Naive B cell (primary cell): Measurements from ENCODE around the gene HARS1. TPM values are rescaled to one million over a fixed set of nuclear protein-coding genes. Genes with fewer than 3 reads are reported as not detected.
A peak's percentile ranks its signal among the peaks of the same experiment; 100 is the strongest.
"Not testable (repeated sequence)": the region's sequence is repeated elsewhere in the genome, so short reads cannot be mapped to it uniquely, and the experiment has no call there.

Source experiments
- ATAC-seq, 2 donors: fragments of 150-1000 bp; cut with Tn5 transposase; 2 replicates each; pipeline ENCODE4 v1.10.0; 2021; ENCODE audit warnings: low read depth in 2 of 2, mild to moderate bottlenecking in 2 of 2, moderate library complexity in 2 of 2
- DNase-seq: peaks from one replicate; pipeline ENCODE4 v3.0.0; 2022
- H3K27ac Mint-ChIP-seq, 6 donors: one replicate each; pipeline ENCODE4 v1.8.0; 2020 to 2022; ENCODE audit warnings: mild to moderate bottlenecking in 6 of 6, mixed read lengths in 6 of 6, moderate library complexity in 5 of 6, inconsistent platforms in 2 of 6
- H3K27me3 Mint-ChIP-seq, 3 donors: one replicate each; pipeline ENCODE4 v1.8.0; 2021 to 2022; ENCODE audit warnings: mixed read lengths in 3 of 3, mild to moderate bottlenecking in 1 of 3
- H3K36me3 Mint-ChIP-seq, 2 donors: one replicate each; pipeline ENCODE4 v1.8.0; 2020 to 2022; ENCODE audit warnings: mixed read lengths in 2 of 2, inconsistent platforms in 1 of 2, mild to moderate bottlenecking in 1 of 2
- H3K4me1 Mint-ChIP-seq, 3 donors: one replicate each; pipeline ENCODE4 v1.8.0; 2020 to 2022; ENCODE audit warnings: mixed read lengths in 3 of 3, inconsistent platforms in 1 of 3, mild to moderate bottlenecking in 1 of 3, moderate library complexity in 1 of 3
- H3K4me3 Mint-ChIP-seq, 8 donors: one replicate each; pipeline ENCODE4 v1.8.0; 2020 to 2022; ENCODE audit warnings: mild to moderate bottlenecking in 8 of 8, mixed read lengths in 8 of 8, moderate library complexity in 8 of 8, inconsistent platforms in 2 of 8
- H3K9me3 Mint-ChIP-seq, 7 donors: one replicate each; pipeline ENCODE4 v1.8.0; 2020 to 2022; ENCODE audit warnings: mixed read lengths in 7 of 7, mild to moderate bottlenecking in 5 of 7, inconsistent platforms in 2 of 7, moderate library complexity in 1 of 7
- polyA plus RNA-seq, 6 donors: library from polyadenylated mRNA; unstranded; fragments of 300-500 nt; fragmentation: Illumina TruSeq; gene quantifications; one replicate each; pipeline ENCODE4 v1.2.3, GENCODE V29; 2021; ENCODE audit warnings: low read depth in 6 of 6

Gene HARS1, protein sequence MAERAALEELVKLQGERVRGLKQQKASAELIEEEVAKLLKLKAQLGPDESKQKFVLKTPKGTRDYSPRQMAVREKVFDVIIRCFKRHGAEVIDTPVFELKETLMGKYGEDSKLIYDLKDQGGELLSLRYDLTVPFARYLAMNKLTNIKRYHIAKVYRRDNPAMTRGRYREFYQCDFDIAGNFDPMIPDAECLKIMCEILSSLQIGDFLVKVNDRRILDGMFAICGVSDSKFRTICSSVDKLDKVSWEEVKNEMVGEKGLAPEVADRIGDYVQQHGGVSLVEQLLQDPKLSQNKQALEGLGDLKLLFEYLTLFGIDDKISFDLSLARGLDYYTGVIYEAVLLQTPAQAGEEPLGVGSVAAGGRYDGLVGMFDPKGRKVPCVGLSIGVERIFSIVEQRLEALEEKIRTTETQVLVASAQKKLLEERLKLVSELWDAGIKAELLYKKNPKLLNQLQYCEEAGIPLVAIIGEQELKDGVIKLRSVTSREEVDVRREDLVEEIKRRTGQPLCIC
- 10 to 100 TPM; 37.6 to 73.5 (median 40.3) TPM for polyA plus RNA-seq

DNA sequence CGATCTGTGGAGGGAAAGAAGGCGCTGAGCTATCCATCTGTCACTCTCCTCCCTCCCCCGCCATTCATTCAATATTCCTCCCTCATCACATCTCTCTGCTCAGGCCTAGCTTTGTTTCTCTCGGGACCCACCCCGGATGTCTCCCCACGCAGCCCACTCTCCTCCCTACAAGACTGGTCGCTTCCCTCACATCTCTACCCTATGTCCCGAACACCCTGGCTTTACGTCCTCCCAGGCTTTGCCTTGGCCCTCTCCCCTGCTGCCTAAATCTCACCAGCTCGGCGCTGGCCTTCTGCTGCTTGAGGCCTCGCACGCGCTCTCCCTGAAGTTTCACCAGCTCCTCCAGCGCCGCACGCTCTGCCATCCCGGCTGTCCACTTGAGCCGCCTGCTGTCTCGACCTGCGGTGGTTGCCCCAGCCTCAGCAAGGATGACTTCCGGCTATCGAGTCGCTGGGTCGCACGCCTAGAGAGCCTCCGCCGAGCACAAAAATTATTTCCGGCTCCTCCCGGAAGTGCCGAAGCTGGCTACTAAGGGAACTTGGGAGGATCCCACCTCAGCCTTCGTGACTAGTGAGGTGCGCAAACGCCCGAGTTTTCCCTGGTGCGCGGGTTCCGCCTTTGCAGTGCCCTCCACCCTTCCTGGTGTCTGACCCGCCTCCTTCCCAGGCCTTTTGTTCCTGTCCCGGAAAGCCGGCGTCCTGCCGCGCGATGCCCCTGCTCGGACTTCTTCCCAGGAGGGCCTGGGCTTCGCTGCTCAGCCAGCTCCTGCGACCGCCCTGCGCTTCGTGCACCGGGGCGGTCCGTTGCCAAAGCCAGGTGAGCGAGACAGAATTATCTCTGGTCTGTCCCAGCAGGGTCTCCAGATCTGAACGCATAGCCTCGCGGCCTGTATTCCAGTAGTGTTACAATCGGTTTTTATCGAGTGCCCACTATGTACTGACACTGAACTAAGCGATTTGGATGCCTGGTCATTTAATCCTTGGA is at the start of gene HARS1, which contains the start of gene HARS2:
Gene HARS1 (minus strand): TSS at position 430 of the 984 bp plus-strand sequence. CDS start 66 bp downstream, at position 364.
Gene HARS2 (plus strand): TSS at position 515 of the 984 bp plus-strand sequence. CDS start 194 bp downstream, at position 709.
- ATAC-seq (peak; percentile 98 to 99), DNase-seq (peak; percentile 78)
- Mint-ChIP-seq H3K27me3 (no peaks in the 10 kb centered on the region), H3K36me3 (peaks cover 10% of the 10 kb centered on the region in 2 donors), H3K4me3 (peak within 1 kb of the TSS; percentile 98 to 100 (median 99)), H3K27ac (peak within 1 kb of the TSS; percentile 97 to 99 (median 99)), H3K4me1 (peaks cover 23 to 49% (median 24%) of the 10 kb centered on the region in 3 donors), H3K9me3 (no peaks in the 10 kb centered on the region)

DNA sequence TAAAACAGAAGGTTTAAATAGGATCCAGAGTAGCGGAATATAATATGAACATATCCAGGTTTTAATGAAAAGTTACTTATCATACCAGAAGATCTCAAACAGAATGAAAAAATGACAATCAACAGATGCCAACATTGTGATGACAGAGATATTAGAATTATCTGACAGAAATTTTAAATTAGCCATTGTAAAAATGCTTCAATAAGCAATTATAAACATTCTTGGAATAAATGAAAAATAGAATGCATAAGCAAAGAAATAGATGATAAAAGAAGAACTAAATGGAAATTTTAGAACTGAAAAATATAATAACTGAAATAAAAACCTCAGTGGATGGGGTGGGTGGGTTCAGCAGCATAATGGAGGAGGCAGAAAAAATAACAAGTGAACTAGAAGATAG is 46.3 kb upstream of the HARS1 start:
- H3K9me3 Mint-ChIP-seq = peaks cover 6 to 43% (median 20%) of the 10 kb centered on the region in 7 donors
- no peak overlapping the region for H3K4me3 Mint-ChIP-seq
- H3K27me3 Mint-ChIP-seq = peaks cover 38 to 52% (median 51%) of the 10 kb centered on the region in 3 donors
- ATAC-seq = no peak
- peaks cover 0 to 23% of the 10 kb centered on the region in 2 donors for H3K36me3 Mint-ChIP-seq
- H3K27ac Mint-ChIP-seq = no peak overlapping the region
- H3K4me1 Mint-ChIP-seq = no peaks in the 10 kb centered on the region
- DNase-seq = no peak

DNA sequence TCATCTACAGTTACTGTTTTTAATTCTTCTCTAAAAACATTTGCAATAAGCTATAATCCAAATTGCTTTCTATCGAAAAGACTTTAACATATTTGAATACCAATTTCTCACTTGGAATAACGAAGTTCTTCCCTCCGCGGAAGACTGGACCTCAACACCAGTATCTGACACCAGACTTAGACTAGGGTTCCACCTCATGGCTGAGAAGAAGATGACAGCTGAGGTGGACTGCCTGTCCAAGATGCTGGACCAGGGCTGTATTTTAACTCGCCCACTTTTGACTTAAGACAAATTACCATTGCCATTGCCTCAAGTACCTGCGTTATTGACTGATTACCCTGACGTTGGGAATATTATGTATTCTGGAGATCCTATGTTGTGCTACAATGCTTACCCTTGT is 43.2 kb upstream of the HARS1 start:
- Mint-ChIP-seq H3K4me3 (no peak overlapping the region), H3K27me3 (peaks cover 32 to 50% (median 42%) of the 10 kb centered on the region in 3 donors), H3K9me3 (peaks cover 0 to 21% (median 10%) of the 10 kb centered on the region in 7 donors), H3K27ac (no peak overlapping the region), H3K4me1 (no peaks in the 10 kb centered on the region), H3K36me3 (peaks cover 0 to 12% of the 10 kb centered on the region in 2 donors)
- no peak for ATAC-seq
- DNase-seq = no peak

DNA sequence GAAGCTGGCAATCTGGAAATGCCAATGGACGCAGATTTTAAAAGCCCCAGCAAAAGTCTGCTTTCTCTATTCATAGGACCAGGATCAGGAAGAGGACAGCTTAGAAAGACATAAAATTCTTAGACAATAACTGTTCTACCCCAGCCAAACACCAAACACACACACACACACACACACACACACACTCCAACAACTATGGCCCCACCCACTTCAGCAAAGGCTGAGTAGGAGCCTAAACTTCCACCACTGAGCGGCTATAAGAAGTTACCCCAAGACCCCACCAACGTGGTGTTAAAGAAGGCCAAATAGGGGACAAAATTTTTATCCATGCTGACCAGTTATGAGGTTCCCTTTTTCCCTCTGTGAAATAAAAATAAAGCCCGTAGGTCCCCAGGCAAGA is 41.9 kb upstream of the HARS1 start:
- DNase-seq (no peak), ATAC-seq (no peak)
- H3K27ac Mint-ChIP-seq = no peak overlapping the region
- peaks cover 0 to 18% (median 10%) of the 10 kb centered on the region in 7 donors for H3K9me3 Mint-ChIP-seq
- H3K4me1 Mint-ChIP-seq = no peaks in the 10 kb centered on the region
- no peak overlapping the region for H3K4me3 Mint-ChIP-seq
- H3K36me3 Mint-ChIP-seq = peaks cover 0 to 12% of the 10 kb centered on the region in 2 donors
- H3K27me3 Mint-ChIP-seq = peaks cover 39 to 58% (median 51%) of the 10 kb centered on the region in 3 donors

DNA sequence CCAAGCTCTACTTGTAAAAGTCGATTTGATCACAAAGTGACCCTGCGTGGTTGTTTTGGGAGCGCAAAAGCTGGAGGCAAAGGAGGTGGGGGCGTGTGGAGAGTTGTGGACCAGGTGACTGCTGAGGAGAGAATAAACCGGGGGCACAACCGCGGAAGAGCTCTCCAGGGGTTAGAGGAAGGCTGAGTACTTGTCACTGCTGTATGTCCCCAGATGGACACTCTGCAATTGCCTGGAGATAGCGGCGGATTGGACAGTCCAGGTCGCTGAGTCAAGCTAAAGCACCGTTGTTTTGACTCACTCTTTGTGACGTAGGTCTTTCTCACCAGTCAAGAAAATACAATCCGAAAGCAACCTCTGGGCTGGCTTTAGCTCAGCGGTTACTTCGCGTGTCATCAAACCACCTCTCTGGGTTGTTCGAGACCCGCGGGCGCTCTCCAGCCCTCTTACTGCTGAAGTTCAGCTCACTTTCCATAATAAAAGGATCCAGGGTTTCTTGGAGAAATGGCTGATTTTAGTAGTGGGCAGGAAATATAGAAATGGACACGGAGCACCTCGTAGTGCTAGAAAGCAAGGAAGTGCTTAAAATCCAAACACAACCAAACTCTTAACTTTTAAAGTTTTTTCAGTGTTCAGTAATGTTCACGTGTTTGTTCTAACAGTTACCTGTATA is 34.8 kb upstream of the HARS1 start:
- H3K9me3 Mint-ChIP-seq = peaks cover 0 to 3% (median 1%) of the 10 kb centered on the region in 7 donors
- ATAC-seq = peak; percentile 59 to 68
- H3K4me3 Mint-ChIP-seq = peak overlapping the region in 6 of 8 donors; percentile 3 to 80 (median 22)
- DNase-seq = peak; percentile 12
- peaks cover 0 to 8% (median 7%) of the 10 kb centered on the region in 3 donors for H3K4me1 Mint-ChIP-seq
- H3K27ac Mint-ChIP-seq = peak overlapping the region in 1 of 6 donors; percentile 84
- peaks cover 4 to 7% of the 10 kb centered on the region in 2 donors for H3K36me3 Mint-ChIP-seq
- peaks cover 32 to 56% (median 39%) of the 10 kb centered on the region in 3 donors for H3K27me3 Mint-ChIP-seq

DNA sequence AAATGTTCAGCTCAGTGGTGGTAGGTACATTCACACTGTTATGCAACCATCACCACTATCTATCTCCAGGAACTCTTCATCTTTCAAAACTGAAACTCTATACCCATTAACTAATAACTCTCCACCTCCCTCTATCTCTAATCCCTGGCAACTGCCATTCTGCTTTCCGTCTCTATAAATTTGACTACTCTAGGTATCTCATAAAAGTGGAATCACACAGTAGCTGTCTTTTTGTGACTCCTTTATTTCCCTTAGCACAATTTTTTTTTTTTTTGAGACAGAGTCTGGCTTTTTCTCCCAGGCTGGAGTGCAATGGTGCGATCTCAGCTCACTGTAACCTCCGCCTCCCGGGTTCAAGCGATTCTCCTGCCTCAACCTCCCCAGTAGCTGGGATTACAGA is 30.2 kb upstream of the HARS1 start:
- not testable (repeated sequence) for H3K36me3 Mint-ChIP-seq, H3K9me3 Mint-ChIP-seq, DNase-seq, ATAC-seq, H3K4me3 Mint-ChIP-seq, H3K4me1 Mint-ChIP-seq, H3K27ac Mint-ChIP-seq
- H3K27me3 Mint-ChIP-seq = peaks cover 18 to 32% (median 29%) of the 10 kb centered on the region in 3 donors

DNA sequence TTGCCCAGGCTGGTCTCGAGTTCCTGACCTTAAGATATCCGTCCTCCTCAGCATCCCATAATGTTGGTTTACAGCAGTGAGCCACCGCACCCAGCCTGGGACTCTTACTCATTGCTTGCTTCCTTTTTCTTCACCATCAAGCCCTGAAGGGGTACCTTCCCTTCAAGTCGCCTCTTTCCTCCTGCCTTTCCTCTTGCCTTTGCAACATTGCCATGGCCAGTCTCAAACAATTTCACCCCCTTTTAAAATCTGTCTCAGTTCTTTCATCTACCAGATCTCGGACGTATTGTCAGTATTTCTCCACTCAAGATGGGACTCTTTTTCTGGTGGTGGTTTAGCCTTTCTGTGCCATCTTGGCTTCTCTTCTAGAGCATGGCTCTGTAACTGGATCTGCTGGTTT is 29.6 kb upstream of the HARS1 start:
- H3K9me3 Mint-ChIP-seq, ATAC-seq, H3K36me3 Mint-ChIP-seq, H3K27ac Mint-ChIP-seq, DNase-seq, H3K4me3 Mint-ChIP-seq, H3K4me1 Mint-ChIP-seq: not testable (repeated sequence)
- H3K27me3 Mint-ChIP-seq = peaks cover 14 to 26% (median 23%) of the 10 kb centered on the region in 3 donors

DNA sequence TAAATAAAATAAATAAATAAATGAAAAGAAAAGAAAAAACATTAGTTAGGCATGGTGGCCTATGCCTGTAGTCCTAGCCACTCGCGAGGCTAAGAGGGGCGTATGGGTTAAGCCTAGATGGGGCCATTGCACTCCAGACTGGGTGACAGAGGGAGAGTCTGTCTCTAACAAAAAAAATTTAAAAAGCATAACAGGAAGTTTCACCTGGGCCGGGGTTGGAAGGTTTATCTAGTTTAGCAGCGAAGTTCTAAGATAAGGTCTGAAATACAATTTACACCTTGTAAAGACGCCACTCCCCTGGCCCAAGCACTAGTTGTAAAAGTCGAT is 27.1 kb upstream of the HARS1 start:
- H3K27ac Mint-ChIP-seq = no peak overlapping the region
- H3K4me3 Mint-ChIP-seq = no peak overlapping the region

DNA sequence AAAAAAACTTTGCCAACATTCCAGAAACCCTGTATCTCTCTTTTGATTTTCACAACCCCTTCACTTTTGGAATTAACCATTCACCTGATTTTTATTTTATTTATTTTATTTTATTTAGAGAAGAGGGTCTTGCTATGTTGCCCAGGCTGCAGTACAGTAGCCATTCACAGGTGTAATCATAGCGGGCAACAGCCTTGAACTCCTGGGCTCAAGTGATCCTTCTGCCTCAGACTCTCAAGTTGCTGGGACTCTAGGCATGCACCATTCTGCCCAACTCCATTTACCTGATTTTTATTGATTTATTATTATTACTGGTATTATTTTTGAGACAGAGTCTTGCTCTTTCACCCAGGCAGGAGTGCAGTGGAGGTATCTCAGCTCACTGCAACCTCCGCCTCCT is 25.1 kb upstream of the HARS1 start:
- not testable (repeated sequence) for H3K27ac Mint-ChIP-seq, DNase-seq, H3K4me3 Mint-ChIP-seq, H3K36me3 Mint-ChIP-seq, H3K27me3 Mint-ChIP-seq, H3K4me1 Mint-ChIP-seq, H3K9me3 Mint-ChIP-seq, ATAC-seq

More for the DNA sequence above, 27.1 kb upstream of the HARS1 start:
- Mint-ChIP-seq H3K27me3 (peaks cover 6 to 13% (median 11%) of the 10 kb centered on the region in 3 donors), H3K36me3 (no peaks in the 10 kb centered on the region), H3K9me3 (no peaks in the 10 kb centered on the region), H3K4me1 (no peaks in the 10 kb centered on the region)
- DNase-seq (no peak), ATAC-seq (no peak)

DNA sequence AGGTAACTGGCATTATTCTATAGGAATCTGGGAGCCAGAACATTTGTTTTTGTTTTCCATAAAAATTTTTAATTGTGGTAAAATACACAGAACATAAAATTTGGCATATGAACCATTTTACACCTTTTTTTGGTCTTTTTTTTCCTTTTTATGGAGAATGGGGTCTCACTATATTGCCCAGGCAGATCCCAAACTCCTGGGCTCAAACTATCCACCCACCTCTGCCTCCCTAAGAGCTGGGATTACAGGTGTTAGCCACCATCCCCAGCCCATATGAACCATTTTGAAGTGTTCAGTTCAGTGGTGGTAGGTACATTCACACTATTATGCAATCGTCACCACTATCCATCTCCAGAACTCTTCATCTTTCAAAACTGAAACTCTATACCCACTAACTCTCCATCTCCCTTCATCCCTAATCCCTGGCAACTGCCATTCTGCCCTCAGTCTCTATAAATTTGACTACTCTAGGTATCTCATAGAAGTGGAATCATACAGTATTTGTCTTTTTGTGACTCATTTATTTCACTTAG is 22.5 kb upstream of the HARS1 start:
- Mint-ChIP-seq H3K27me3 (peaks cover 0 to 6% (median 0%) of the 10 kb centered on the region in 3 donors), H3K27ac (no peak overlapping the region), H3K4me3 (peak overlapping the region in 2 of 8 donors; percentile 6 to 67), H3K9me3 (peaks cover 0 to 6% (median 0%) of the 10 kb centered on the region in 7 donors), H3K4me1 (peaks cover 16 to 24% (median 23%) of the 10 kb centered on the region in 3 donors), H3K36me3 (peaks cover 0 to 7% of the 10 kb centered on the region in 2 donors)
- ATAC-seq (no peak), DNase-seq (no peak)

DNA sequence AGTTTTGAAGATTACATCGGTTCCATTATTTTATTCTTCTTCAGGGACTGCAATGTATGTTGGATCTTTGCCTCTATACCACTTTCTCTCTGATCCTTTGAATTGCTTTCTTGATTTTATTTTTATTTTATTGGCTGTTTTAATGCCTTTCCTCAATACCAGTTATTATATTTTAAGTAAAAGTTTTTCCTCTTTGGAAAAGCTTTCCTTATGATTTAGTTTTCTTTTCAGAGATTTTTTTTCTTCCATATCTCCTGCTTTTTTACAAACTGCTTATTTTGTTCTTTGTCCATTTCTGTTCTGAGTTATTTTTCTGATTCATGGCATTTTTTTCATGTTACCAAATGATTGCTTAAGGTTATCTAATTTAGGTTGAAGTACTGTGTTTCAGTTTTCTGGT is 20.6 kb upstream of the HARS1 start:
- no peak for DNase-seq
- Mint-ChIP-seq H3K27ac (peak overlapping the region; percentile 25 to 99 (median 98)), H3K4me3 (peak overlapping the region; percentile 70 to 99 (median 98)), H3K4me1 (peaks cover 16 to 24% (median 23%) of the 10 kb centered on the region in 3 donors), H3K27me3 (peaks cover 0 to 6% (median 0%) of the 10 kb centered on the region in 3 donors), H3K36me3 (peaks cover 0 to 7% of the 10 kb centered on the region in 2 donors), H3K9me3 (peaks cover 0 to 6% (median 0%) of the 10 kb centered on the region in 7 donors)
- no peak for ATAC-seq

DNA sequence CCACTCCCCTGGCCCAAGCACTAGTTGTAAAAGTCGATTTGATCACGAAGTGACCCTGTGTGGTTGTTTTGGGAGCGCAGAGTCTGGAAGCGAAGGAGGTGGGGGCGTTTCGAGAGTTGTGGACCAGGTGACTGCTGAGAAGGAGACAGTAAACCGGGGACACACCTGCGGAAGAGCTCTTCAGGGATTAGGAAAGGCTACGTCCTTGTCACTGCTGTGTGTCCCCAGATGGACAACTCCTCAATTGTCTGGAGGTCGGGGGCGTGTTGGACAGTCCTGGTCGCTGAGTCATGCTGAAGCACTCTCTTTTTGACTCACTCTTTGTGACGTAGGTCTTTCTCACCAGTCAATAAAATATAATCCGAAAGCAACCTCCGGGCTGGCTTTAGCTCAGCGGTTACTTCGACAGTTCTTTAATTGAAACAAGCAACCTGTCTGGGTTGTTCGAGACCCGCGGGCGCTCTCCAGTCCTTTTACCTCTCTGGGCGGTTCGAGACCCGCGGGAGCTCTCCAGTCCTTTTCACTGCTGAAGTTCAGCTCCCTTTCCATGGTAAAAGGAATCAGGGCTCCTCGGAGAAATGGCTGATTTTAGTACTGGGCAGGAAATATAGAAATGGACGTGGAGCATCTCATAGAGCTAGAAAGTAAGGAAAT is 19.9 kb upstream of the HARS1 start:
- peak overlapping the region; percentile 95 to 99 (median 98) for H3K4me3 Mint-ChIP-seq
- peaks cover 0 to 6% (median 0%) of the 10 kb centered on the region in 7 donors for H3K9me3 Mint-ChIP-seq
- peaks cover 16 to 24% (median 23%) of the 10 kb centered on the region in 3 donors for H3K4me1 Mint-ChIP-seq
- DNase-seq (peak; percentile 89), ATAC-seq (peak; percentile 82 to 86)
- H3K36me3 Mint-ChIP-seq = peaks cover 3 to 14% of the 10 kb centered on the region in 2 donors
- H3K27ac Mint-ChIP-seq = peak overlapping the region; percentile 95 to 99 (median 98)
- H3K27me3 Mint-ChIP-seq = peaks cover 0 to 6% (median 0%) of the 10 kb centered on the region in 3 donors
